Liver (tissue), 9 donors: ENCODE measurements around the gene MST1. TPM values are rescaled to one million over a fixed set of nuclear protein-coding genes. Genes with fewer than 3 reads are reported as not detected.

Experiments used
- DNase-seq: peaks from one replicate; pipeline ENCODE4 v3.0.0-alpha.2; 2017; ENCODE audit warnings: low spot score
- H3K27ac ChIP-seq, 2 donors: one replicate each; pipeline ENCODE4 v1.7.0; 2013; ENCODE audit warnings: inconsistent platforms in 2 of 2, low read length in 2 of 2, control low read depth in 1 of 2, low read depth in 1 of 2, mild to moderate bottlenecking in 1 of 2
- H3K27me3 ChIP-seq, 4 donors: one replicate each; pipeline versions ENCODE4 v1.6.1 to v1.7.0; 2013; ENCODE audit warnings: low read length in 3 of 4, inconsistent platforms in 1 of 4, mild to moderate bottlenecking in 1 of 4, moderate library complexity in 1 of 4; ENCODE audit not compliant: control insufficient read depth in 4 of 4, insufficient read depth in 4 of 4
- H3K36me3 ChIP-seq, 4 donors: one replicate each; pipeline versions ENCODE4 v1.6.1 to v1.7.0; 2013; ENCODE audit warnings: low read length in 3 of 4, mild to moderate bottlenecking in 3 of 4, low read depth in 1 of 4, moderate library complexity in 1 of 4; ENCODE audit not compliant: control insufficient read depth in 4 of 4, insufficient read depth in 3 of 4
- H3K4me1 ChIP-seq, 4 donors: one replicate each; pipeline versions ENCODE4 v1.6.1 to v1.7.0; 2013; ENCODE audit warnings: low read length in 3 of 4, mild to moderate bottlenecking in 3 of 4, moderate library complexity in 1 of 4; ENCODE audit not compliant: control insufficient read depth in 4 of 4, insufficient read depth in 4 of 4
- H3K4me3 ChIP-seq, 3 donors: one replicate each; pipeline versions ENCODE4 v1.6.1 to v1.7.0; 2013; ENCODE audit warnings: low read length in 3 of 3, control low read depth in 1 of 3, low read depth in 1 of 3, mild to moderate bottlenecking in 1 of 3
- H3K9ac ChIP-seq, 2 donors: one replicate each; pipeline ENCODE4 v1.7.0; 2013; ENCODE audit warnings: low read length in 2 of 2, mild to moderate bottlenecking in 2 of 2, moderate library complexity in 2 of 2, control low read depth in 1 of 2, low read depth in 1 of 2
- H3K9me3 ChIP-seq, 4 donors: one replicate each; pipeline versions ENCODE4 v1.6.1 to v1.7.0; 2013; ENCODE audit warnings: low read length in 3 of 4; ENCODE audit not compliant: control insufficient read depth in 4 of 4
- CTCF ChIP-seq: fragments of 150-350 bp; IDR thresholded peaks from 2 replicates; pipeline ENCODE4 v1.5.1; 2017; ENCODE audit warnings: improper control_type of control experiment, low read depth, low read length; ENCODE audit not compliant: missing input control
- EGR1 ChIP-seq, 2 donors: IDR thresholded peaks; 2 replicates each; pipeline ENCODE4 v1.6.1; 2016 to 2018; ENCODE audit warnings: antibody characterized with exemption in 2 of 2, low read depth in 2 of 2
- GABPA ChIP-seq, 2 donors: IDR thresholded peaks in 1 of 2; conservative IDR thresholded peaks in 1 of 2; 2 replicates each; pipeline ENCODE4 v1.6.1; 2016; ENCODE audit warnings: antibody characterized with exemption in 2 of 2, mild to moderate bottlenecking in 1 of 2, moderate library complexity in 1 of 2
- HNF4A ChIP-seq, 2 donors: conservative IDR thresholded peaks; 2 replicates each; pipeline ENCODE4 v1.6.1; 2016; ENCODE audit warnings: antibody characterized with exemption in 2 of 2, mild to moderate bottlenecking in 2 of 2
- HNF4G ChIP-seq: IDR thresholded peaks from 2 replicates; pipeline ENCODE4 v1.6.1; 2016; ENCODE audit warnings: antibody characterized with exemption
- JUND ChIP-seq, 2 donors: IDR thresholded peaks; 2 replicates each; pipeline ENCODE4 v1.6.1; 2016; ENCODE audit warnings: antibody characterized with exemption in 2 of 2
- NR2F2 ChIP-seq: IDR thresholded peaks from 2 replicates; pipeline ENCODE4 v1.6.1; 2016; ENCODE audit warnings: antibody characterized with exemption
- RAD21 ChIP-seq, 2 donors: IDR thresholded peaks; 2 replicates each; pipeline ENCODE4 v1.6.1; 2016; ENCODE audit warnings: antibody characterized with exemption in 2 of 2, mild to moderate bottlenecking in 2 of 2
- RXRA ChIP-seq, 2 donors: IDR thresholded peaks; 2 replicates each; pipeline ENCODE4 v1.6.1; 2017 to 2018; ENCODE audit warnings: antibody characterized with exemption in 2 of 2, mild to moderate bottlenecking in 1 of 2
- SP1 ChIP-seq: IDR thresholded peaks from 2 replicates; pipeline ENCODE4 v1.6.1; 2018; ENCODE audit warnings: antibody characterized with exemption, mild to moderate bottlenecking
- TAF1 ChIP-seq: conservative IDR thresholded peaks from 2 replicates; pipeline ENCODE4 v1.6.1; 2016; ENCODE audit warnings: antibody characterized with exemption, mild to moderate bottlenecking
- WGBS: extraction: QIAGEN DNeasy Blood & Tissue Kit; methylation state at CpG from one replicate; pipeline ENCODE4 v1.1.7; 2013; 5-methylcytosine and 5-hydroxymethylcytosine counted together
- polyA plus RNA-seq, 2 donors: library from polyadenylated mRNA; stranded (reverse) in 1 of 2; unstranded in 1 of 2; fragments of 200-250 nt in 1 of 2; fragments of >200 nt in 1 of 2; fragmentation: Nextera tagmentation in 1 of 2; extraction: Ambion mirVana in 1 of 2; gene quantifications; one replicate each; pipeline versions ENCODE4 v1.2.1 to v1.2.3, GENCODE V29; 2013 to 2015
- total RNA-seq, 2 donors: library from RNA; depleted of rRNA; stranded (reverse); fragments of >200 nt; gene quantifications; one replicate each; pipeline ENCODE4 v1.2.3, GENCODE V29; 2014
- TF ChIP-seq, protein P1 (sequence below): IDR thresholded peaks from 2 replicates; pipeline ENCODE4 v1.6.1; 2016; ENCODE audit warnings: antibody characterized with exemption, mild to moderate bottlenecking
- TF ChIP-seq, protein P2 (sequence below): IDR thresholded peaks from 2 replicates; pipeline ENCODE4 v1.6.1; 2016; ENCODE audit warnings: antibody characterized with exemption
- TF ChIP-seq, protein P3 (sequence below): IDR thresholded peaks from 2 replicates; pipeline ENCODE4 v1.6.1; 2016; ENCODE audit warnings: antibody characterized with exemption
- donor health status: healthy.
- donor health status: healthy.
- donor health status: healthy.
- donor health status: healthy.
- donor health status: healthy.

The MST1 gene
- total and polyA plus RNA-seq, 4 donors: 262 to 634 (median 530) TPM

- Histone ChIP-seq H3K4me1 (no peaks in the 10 kb centered on the region), H3K27me3 (no peaks in the 10 kb centered on the region), H3K27ac (no peak overlapping the region), H3K4me3 (no peak overlapping the region), H3K36me3 (peaks cover 15 to 67% (median 37%) of the 10 kb centered on the region in 4 donors), H3K9me3 (no peaks in the 10 kb centered on the region), H3K9ac (no peak overlapping the region)
- WGBS: 97% methylated on average over 8 of the region's 8 CpGs
- TF ChIP-seq, protein P1, sequence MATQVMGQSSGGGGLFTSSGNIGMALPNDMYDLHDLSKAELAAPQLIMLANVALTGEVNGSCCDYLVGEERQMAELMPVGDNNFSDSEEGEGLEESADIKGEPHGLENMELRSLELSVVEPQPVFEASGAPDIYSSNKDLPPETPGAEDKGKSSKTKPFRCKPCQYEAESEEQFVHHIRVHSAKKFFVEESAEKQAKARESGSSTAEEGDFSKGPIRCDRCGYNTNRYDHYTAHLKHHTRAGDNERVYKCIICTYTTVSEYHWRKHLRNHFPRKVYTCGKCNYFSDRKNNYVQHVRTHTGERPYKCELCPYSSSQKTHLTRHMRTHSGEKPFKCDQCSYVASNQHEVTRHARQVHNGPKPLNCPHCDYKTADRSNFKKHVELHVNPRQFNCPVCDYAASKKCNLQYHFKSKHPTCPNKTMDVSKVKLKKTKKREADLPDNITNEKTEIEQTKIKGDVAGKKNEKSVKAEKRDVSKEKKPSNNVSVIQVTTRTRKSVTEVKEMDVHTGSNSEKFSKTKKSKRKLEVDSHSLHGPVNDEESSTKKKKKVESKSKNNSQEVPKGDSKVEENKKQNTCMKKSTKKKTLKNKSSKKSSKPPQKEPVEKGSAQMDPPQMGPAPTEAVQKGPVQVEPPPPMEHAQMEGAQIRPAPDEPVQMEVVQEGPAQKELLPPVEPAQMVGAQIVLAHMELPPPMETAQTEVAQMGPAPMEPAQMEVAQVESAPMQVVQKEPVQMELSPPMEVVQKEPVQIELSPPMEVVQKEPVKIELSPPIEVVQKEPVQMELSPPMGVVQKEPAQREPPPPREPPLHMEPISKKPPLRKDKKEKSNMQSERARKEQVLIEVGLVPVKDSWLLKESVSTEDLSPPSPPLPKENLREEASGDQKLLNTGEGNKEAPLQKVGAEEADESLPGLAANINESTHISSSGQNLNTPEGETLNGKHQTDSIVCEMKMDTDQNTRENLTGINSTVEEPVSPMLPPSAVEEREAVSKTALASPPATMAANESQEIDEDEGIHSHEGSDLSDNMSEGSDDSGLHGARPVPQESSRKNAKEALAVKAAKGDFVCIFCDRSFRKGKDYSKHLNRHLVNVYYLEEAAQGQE: no peak
- TF ChIP-seq CTCF: no peak
- no peak for TF ChIP-seq EGR1 (IDR thresholded peaks at IDR 0.05; ENCODE audit: low read depth in 2 of 2)
- DNase-seq: no peak
Measured at GRCh38 chr3:49709852-49710251, 20.6 kb upstream of the MST1 start.

GRCh38 chr3:49707113-49707480 is 17.8 kb upstream of the MST1 start:
- Histone ChIP-seq H3K27ac (no peak overlapping the region), H3K36me3 (peaks cover 19 to 63% (median 40%) of the 10 kb centered on the region in 4 donors)
- 85% methylated on average over 4 of the region's 4 CpGs for WGBS

More at GRCh38 chr3:49707113-49707480, 17.8 kb upstream of the MST1 start:
- no peak overlapping the region for H3K4me3 ChIP-seq
- no peaks in the 10 kb centered on the region for H3K27me3 ChIP-seq
- no peak for TF ChIP-seq HNF4G
- no peak for TF ChIP-seq TAF1
- no peak for TF ChIP-seq NR2F2
- TF ChIP-seq SP1: no peak
- no peak for TF ChIP-seq EGR1 (IDR thresholded peaks at IDR 0.05; ENCODE audit: low read depth in 2 of 2)
- no peak for TF ChIP-seq CTCF
- TF ChIP-seq, protein P2, sequence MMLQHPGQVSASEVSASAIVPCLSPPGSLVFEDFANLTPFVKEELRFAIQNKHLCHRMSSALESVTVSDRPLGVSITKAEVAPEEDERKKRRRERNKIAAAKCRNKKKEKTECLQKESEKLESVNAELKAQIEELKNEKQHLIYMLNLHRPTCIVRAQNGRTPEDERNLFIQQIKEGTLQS: no peak
- TF ChIP-seq, protein P3, sequence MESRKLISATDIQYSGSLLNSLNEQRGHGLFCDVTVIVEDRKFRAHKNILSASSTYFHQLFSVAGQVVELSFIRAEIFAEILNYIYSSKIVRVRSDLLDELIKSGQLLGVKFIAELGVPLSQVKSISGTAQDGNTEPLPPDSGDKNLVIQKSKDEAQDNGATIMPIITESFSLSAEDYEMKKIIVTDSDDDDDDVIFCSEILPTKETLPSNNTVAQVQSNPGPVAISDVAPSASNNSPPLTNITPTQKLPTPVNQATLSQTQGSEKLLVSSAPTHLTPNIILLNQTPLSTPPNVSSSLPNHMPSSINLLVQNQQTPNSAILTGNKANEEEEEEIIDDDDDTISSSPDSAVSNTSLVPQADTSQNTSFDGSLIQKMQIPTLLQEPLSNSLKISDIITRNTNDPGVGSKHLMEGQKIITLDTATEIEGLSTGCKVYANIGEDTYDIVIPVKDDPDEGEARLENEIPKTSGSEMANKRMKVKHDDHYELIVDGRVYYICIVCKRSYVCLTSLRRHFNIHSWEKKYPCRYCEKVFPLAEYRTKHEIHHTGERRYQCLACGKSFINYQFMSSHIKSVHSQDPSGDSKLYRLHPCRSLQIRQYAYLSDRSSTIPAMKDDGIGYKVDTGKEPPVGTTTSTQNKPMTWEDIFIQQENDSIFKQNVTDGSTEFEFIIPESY: no peak
- TF ChIP-seq GABPA (IDR thresholded peaks at IDR 0.05 in 1 of 2, conservative IDR thresholded peaks at IDR 0.05 in 1 of 2): no peak
- TF ChIP-seq, protein P1: no peak
- TF ChIP-seq JUND (IDR thresholded peaks at IDR 0.05): no peak
- no peak for TF ChIP-seq HNF4A (conservative IDR thresholded peaks at IDR 0.05)
- TF ChIP-seq RAD21 (IDR thresholded peaks at IDR 0.05): no peak
- TF ChIP-seq RXRA (IDR thresholded peaks at IDR 0.05): no peak
- no peaks in the 10 kb centered on the region for H3K4me1 ChIP-seq
- no peaks in the 10 kb centered on the region for H3K9me3 ChIP-seq
- H3K9ac ChIP-seq: no peak overlapping the region
- no peak for DNase-seq
